ENCODE results near the gene ZNF423.

ZNF423 gene

DNA sequence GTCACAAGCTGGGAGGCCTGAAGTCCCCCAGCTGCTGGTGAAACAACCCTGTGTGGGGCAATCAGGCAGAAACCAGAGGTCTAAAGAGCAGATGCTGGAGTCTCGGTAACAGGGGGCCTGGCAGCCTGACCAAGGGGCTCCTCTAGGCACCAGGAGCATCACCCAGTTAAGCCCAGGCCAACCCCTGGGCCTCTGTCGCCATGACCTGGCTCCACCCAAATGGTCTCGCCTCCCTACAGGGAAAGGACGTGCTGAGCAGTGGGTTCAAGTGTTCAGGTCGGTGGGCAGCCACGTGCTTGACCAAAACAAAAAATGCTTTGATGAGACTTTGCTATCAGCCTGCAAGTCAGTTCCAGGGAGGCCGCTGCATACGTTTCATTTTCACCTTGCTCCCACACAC, 240.3 kb downstream of the ZNF423 start:
- Histone ChIP-seq H3K4me1 (ENCODE audit: control insufficient read depth, insufficient read depth, low read length) (no peaks in the 10 kb centered on the region), H3K9me3 (ENCODE audit: control insufficient read depth, insufficient read depth, low read length) (no peaks in the 10 kb centered on the region), H3K27me3 (ENCODE audit: control insufficient read depth, insufficient read depth, low read length) (no peaks in the 10 kb centered on the region), H3K4me3 (ENCODE audit: low read depth, low read length) (no peak overlapping the region), H3K36me3 (ENCODE audit: control insufficient read depth, insufficient read depth, low read length) (no peaks in the 10 kb centered on the region), H3K9ac (ENCODE audit: low read depth, low read length) (no peak overlapping the region)

- no peak overlapping the region for H3K9ac ChIP-seq (ENCODE audit: low read depth, low read length)
- H3K9me3 ChIP-seq (ENCODE audit: control insufficient read depth, insufficient read depth, low read length): no peaks in the 10 kb centered on the region
- H3K4me1 ChIP-seq (ENCODE audit: control insufficient read depth, insufficient read depth, low read length): peaks cover 6% of the 10 kb centered on the region
- no peak overlapping the region for H3K4me3 ChIP-seq (ENCODE audit: low read depth, low read length)
- no peaks in the 10 kb centered on the region for H3K27me3 ChIP-seq (ENCODE audit: control insufficient read depth, insufficient read depth, low read length)
- no peaks in the 10 kb centered on the region for H3K36me3 ChIP-seq (ENCODE audit: control insufficient read depth, insufficient read depth, low read length)
These were observed 244.9 kb downstream of the ZNF423 start for GRCh38 chr16:49610983-49611382.

DNA sequence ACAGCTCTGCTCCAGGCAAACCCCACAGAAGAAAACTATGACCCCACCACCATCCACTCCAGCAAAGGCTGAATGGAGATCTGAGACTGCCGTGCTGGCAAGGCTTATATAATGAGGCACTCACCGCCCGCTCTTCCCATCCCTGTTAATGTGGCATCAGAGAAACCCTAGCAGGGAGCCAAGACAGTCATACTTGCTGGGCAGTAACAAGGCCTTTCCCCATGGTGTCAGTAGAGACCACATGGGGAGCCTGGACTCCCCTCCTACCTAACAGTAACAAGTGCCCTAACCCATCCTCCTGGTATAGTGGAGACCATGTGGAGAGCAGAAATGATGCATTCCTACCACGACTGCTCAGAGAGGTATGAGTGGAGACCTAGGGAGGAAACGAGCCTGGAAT, 247.1 kb downstream of the ZNF423 start:
- no peak overlapping the region for H3K4me3 ChIP-seq (ENCODE audit: low read depth, low read length)
- no peak overlapping the region for H3K9ac ChIP-seq (ENCODE audit: low read depth, low read length)
- peaks cover 6% of the 10 kb centered on the region for H3K4me1 ChIP-seq (ENCODE audit: control insufficient read depth, insufficient read depth, low read length)
- no peaks in the 10 kb centered on the region for H3K27me3 ChIP-seq (ENCODE audit: control insufficient read depth, insufficient read depth, low read length)
- H3K9me3 ChIP-seq (ENCODE audit: control insufficient read depth, insufficient read depth, low read length): no peaks in the 10 kb centered on the region
- no peaks in the 10 kb centered on the region for H3K36me3 ChIP-seq (ENCODE audit: control insufficient read depth, insufficient read depth, low read length)

DNA sequence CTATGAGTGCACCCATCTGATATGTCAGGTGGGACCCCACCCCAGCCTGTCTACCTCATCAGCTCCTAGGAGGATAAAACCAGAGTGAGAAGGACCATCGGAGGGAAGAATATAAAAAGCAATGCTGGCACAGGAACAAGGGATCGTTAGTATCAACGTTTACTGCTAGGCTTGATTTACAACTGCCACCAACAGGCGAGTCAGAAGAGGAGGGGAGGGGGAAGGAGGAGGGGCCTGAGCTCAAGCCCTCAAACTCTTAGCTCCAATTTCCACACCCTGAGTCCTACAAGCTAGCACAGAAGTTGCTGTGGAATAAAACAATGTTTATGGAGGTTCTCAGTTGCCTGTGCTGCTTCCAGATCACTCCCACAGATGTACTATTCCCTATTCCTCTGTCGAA, 247.8 kb downstream of the ZNF423 start:
- Histone ChIP-seq H3K27me3 (ENCODE audit: control insufficient read depth, insufficient read depth, low read length) (no peaks in the 10 kb centered on the region), H3K9me3 (ENCODE audit: control insufficient read depth, insufficient read depth, low read length) (no peaks in the 10 kb centered on the region), H3K4me1 (ENCODE audit: control insufficient read depth, insufficient read depth, low read length) (peaks cover 6% of the 10 kb centered on the region), H3K9ac (ENCODE audit: low read depth, low read length) (no peak overlapping the region), H3K36me3 (ENCODE audit: control insufficient read depth, insufficient read depth, low read length) (no peaks in the 10 kb centered on the region), H3K4me3 (ENCODE audit: low read depth, low read length) (no peak overlapping the region)

GRCh38 chr16:49605536-49606254, 250.2 kb downstream of the ZNF423 start:
- Histone ChIP-seq H3K36me3 (ENCODE audit: control insufficient read depth, insufficient read depth, low read length) (no peaks in the 10 kb centered on the region), H3K4me3 (ENCODE audit: low read depth, low read length) (no peak overlapping the region), H3K9ac (ENCODE audit: low read depth, low read length) (no peak overlapping the region), H3K27me3 (ENCODE audit: control insufficient read depth, insufficient read depth, low read length) (no peaks in the 10 kb centered on the region), H3K9me3 (ENCODE audit: control insufficient read depth, insufficient read depth, low read length) (no peaks in the 10 kb centered on the region), H3K4me1 (ENCODE audit: control insufficient read depth, insufficient read depth, low read length) (peaks cover 6% of the 10 kb centered on the region)

DNA sequence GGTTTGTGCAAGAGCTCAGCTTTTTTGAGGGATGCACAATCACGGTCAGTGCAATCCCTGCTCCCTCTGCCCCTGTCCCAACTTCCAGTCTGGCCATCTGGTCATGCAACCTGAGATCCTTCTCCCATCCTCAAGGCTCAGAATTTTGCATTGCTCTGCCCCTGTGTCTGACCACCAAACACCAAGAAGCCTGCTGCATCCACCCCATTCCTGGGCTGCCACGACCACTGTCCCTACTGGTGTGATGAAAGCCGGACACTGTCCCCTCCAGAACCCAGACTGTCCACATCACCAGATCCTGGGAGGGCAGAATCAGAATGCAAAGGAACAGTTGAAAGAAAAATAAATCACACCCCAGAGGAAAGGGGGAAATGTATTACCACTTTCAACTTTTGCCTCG, 251.3 kb downstream of the ZNF423 start:
- H3K27me3 ChIP-seq (ENCODE audit: control insufficient read depth, insufficient read depth, low read length): no peaks in the 10 kb centered on the region
- H3K9me3 ChIP-seq (ENCODE audit: control insufficient read depth, insufficient read depth, low read length): no peaks in the 10 kb centered on the region
- H3K4me1 ChIP-seq (ENCODE audit: control insufficient read depth, insufficient read depth, low read length): peaks cover 6% of the 10 kb centered on the region

DNA sequence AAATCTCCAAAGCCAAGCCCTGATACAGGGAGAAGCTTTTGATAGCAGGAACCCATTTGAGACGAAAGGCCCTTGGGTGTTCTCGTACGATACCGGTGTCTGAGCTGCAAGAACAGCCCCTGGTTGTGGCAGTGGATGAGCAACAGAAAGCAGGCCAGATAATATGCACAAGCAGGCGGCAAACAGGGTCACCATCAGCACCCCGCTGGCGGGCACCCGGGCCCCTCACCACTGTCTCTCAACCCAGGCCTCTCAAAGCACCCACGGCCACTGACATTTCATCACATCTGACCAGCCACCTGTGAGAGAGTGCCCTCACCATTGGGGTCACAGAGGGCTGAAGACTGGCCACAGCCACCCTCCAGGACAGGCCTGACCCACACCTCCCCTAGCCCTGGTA, 252.0 kb downstream of the ZNF423 start:
- Histone ChIP-seq H3K4me3 (ENCODE audit: low read depth, low read length) (no peak overlapping the region), H3K27me3 (ENCODE audit: control insufficient read depth, insufficient read depth, low read length) (no peaks in the 10 kb centered on the region), H3K9ac (ENCODE audit: low read depth, low read length) (no peak overlapping the region), H3K36me3 (ENCODE audit: control insufficient read depth, insufficient read depth, low read length) (no peaks in the 10 kb centered on the region), H3K9me3 (ENCODE audit: control insufficient read depth, insufficient read depth, low read length) (no peaks in the 10 kb centered on the region), H3K4me1 (ENCODE audit: control insufficient read depth, insufficient read depth, low read length) (peaks cover 6% of the 10 kb centered on the region)

More for the DNA sequence above, 251.3 kb downstream of the ZNF423 start:
- Histone ChIP-seq H3K4me3 (ENCODE audit: low read depth, low read length) (no peak overlapping the region), H3K9ac (ENCODE audit: low read depth, low read length) (no peak overlapping the region), H3K36me3 (ENCODE audit: control insufficient read depth, insufficient read depth, low read length) (no peaks in the 10 kb centered on the region)

DNA sequence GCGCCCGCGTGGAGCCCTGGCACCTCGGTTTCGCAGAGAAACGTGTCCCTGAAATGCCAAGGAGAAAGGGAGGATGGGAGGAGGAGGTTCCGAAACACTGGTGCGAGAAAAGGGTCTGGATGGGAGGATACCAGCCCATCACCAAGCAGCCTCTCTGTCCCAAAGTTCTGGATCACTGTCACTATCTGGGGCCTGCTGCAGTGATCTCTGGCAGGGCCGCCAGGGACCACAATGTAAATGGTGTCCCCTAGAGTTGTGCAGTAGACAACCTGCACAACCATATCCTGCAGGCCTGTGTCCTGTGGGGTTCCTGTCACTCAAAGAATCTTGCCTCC, 253.0 kb downstream of the ZNF423 start:
- Histone ChIP-seq H3K9me3 (ENCODE audit: control insufficient read depth, insufficient read depth, low read length) (no peaks in the 10 kb centered on the region), H3K4me1 (ENCODE audit: control insufficient read depth, insufficient read depth, low read length) (peaks cover under 1% of the 10 kb centered on the region), H3K4me3 (ENCODE audit: low read depth, low read length) (no peak overlapping the region), H3K27me3 (ENCODE audit: control insufficient read depth, insufficient read depth, low read length) (no peaks in the 10 kb centered on the region), H3K9ac (ENCODE audit: low read depth, low read length) (no peak overlapping the region), H3K36me3 (ENCODE audit: control insufficient read depth, insufficient read depth, low read length) (no peaks in the 10 kb centered on the region)

- Histone ChIP-seq H3K4me3 (ENCODE audit: low read depth, low read length) (no peak overlapping the region), H3K36me3 (ENCODE audit: control insufficient read depth, insufficient read depth, low read length) (no peaks in the 10 kb centered on the region), H3K9me3 (ENCODE audit: control insufficient read depth, insufficient read depth, low read length) (no peaks in the 10 kb centered on the region), H3K9ac (ENCODE audit: low read depth, low read length) (peak overlapping the region; percentile 47), H3K27me3 (ENCODE audit: control insufficient read depth, insufficient read depth, low read length) (no peaks in the 10 kb centered on the region), H3K4me1 (ENCODE audit: control insufficient read depth, insufficient read depth, low read length) (no peaks in the 10 kb centered on the region)
These were observed 253.5 kb downstream of the ZNF423 start for GRCh38 chr16:49602201-49602975.

DNA sequence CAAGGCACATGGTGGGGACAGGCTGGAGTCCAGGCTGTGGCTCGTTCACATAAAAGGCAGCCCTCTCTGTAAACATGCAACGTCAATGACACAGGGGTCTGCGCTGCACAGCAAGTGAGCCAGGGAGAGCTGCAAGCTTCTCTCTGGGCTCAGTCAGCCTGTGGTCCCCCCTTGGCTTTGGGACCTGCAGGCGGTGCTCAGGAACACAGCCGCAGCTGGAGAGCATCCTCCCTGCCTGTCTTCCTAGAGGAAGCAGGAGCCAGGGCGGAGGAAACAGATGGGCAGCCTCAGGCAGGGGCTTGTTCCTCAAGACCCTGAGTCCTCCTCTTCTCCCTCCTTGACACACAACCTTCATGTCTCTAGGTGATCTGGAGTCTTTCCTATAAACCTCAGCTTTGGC, 254.3 kb downstream of the ZNF423 start:
- Histone ChIP-seq H3K4me1 (ENCODE audit: control insufficient read depth, insufficient read depth, low read length) (no peaks in the 10 kb centered on the region), H3K4me3 (ENCODE audit: low read depth, low read length) (no peak overlapping the region), H3K36me3 (ENCODE audit: control insufficient read depth, insufficient read depth, low read length) (no peaks in the 10 kb centered on the region), H3K9ac (ENCODE audit: low read depth, low read length) (no peak overlapping the region), H3K27me3 (ENCODE audit: control insufficient read depth, insufficient read depth, low read length) (no peaks in the 10 kb centered on the region), H3K9me3 (ENCODE audit: control insufficient read depth, insufficient read depth, low read length) (no peaks in the 10 kb centered on the region)

DNA sequence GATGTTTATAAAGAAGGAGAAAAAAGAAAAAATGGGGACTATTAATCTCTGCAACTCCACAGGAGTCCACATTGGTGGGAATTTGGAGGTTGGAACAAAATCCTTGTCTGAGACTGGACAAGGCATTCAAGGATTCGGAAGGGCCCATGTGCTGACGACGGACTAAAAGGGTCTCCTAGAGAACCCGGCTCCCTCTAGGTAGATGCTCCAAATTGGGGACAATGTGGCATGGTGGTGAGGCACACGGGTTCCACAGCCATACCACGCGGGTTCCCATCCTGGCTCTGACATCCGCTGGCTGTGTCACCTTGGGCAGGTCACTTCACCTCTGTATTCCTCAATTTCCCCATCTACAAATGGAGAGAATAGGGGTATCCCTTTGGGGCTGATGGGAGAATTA, 254.9 kb downstream of the ZNF423 start:
- H3K4me3 ChIP-seq (ENCODE audit: low read depth, low read length): no peak overlapping the region
- H3K9me3 ChIP-seq (ENCODE audit: control insufficient read depth, insufficient read depth, low read length): no peaks in the 10 kb centered on the region
- H3K27me3 ChIP-seq (ENCODE audit: control insufficient read depth, insufficient read depth, low read length): no peaks in the 10 kb centered on the region
- H3K4me1 ChIP-seq (ENCODE audit: control insufficient read depth, insufficient read depth, low read length): peaks cover 5% of the 10 kb centered on the region
- H3K9ac ChIP-seq (ENCODE audit: low read depth, low read length): no peak overlapping the region
- no peaks in the 10 kb centered on the region for H3K36me3 ChIP-seq (ENCODE audit: control insufficient read depth, insufficient read depth, low read length)

GRCh38 chr16:49600536-49600935, 255.4 kb downstream of the ZNF423 start:
- H3K36me3 ChIP-seq (ENCODE audit: control insufficient read depth, insufficient read depth, low read length): no peaks in the 10 kb centered on the region
- H3K9me3 ChIP-seq (ENCODE audit: control insufficient read depth, insufficient read depth, low read length): no peaks in the 10 kb centered on the region
- peaks cover 7% of the 10 kb centered on the region for H3K4me1 ChIP-seq (ENCODE audit: control insufficient read depth, insufficient read depth, low read length)
- no peak overlapping the region for H3K9ac ChIP-seq (ENCODE audit: low read depth, low read length)
- no peak overlapping the region for H3K4me3 ChIP-seq (ENCODE audit: low read depth, low read length)
- H3K27me3 ChIP-seq (ENCODE audit: control insufficient read depth, insufficient read depth, low read length): no peaks in the 10 kb centered on the region
